ENCODE results near the gene SMCO1. TPM values are rescaled to one million over a fixed set of nuclear protein-coding genes. Genes with fewer than 3 reads are reported as not detected.

SMCO1 gene
- total and polyA plus RNA-seq, 2 donors (not counting 3 experiments of a cell fraction or from before 2014, with no cell fraction given) = not detected

DNA sequence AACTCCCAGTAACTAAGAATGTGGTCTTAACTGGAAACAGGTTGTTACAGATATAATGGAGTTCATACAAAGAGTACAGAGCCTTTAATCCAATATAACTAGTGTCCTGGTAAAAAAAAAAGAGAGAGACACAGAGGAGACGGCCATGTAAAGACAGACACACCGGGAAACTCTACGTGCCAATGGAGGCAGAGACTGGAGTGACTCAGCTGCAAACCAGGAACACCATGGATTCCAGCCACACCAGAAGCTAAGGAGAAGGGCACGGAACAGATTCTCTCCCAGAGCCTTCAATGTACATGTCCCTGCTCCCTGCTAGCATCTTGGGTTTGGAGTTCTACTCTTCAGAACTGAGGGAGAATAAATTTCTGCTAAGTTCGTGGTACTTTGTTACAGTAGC is 16.1 kb downstream of the SMCO1 start:
- no TSS peak for BruUV-seq (replicated peaks)
- TF ChIP-seq POLR2A (IDR thresholded peaks at IDR 0.05; ENCODE audit: low read depth, low read length) = no peak
- TF ChIP-seq FOS (IDR thresholded peaks at IDR 0.05; ENCODE audit: borderline replicate concordance, insufficient read depth, low read length) = no peak
- TF ChIP-seq EZH2 (IDR thresholded peaks at IDR 0.05; ENCODE audit: borderline replicate concordance, low read depth, low read length, severe bottlenecking) = no peak
- TF ChIP-seq POLR2AphosphoS5 (IDR thresholded peaks at IDR 0.05; ENCODE audit: insufficient read depth, low read depth, low read length) = no peak
- no peak for TF ChIP-seq MYC (IDR thresholded peaks at IDR 0.05; ENCODE audit: low read depth, low read length)
- TF ChIP-seq JUN (IDR thresholded peaks at IDR 0.05; ENCODE audit: borderline replicate concordance, insufficient read depth, insufficient read length, low read depth) = no peak
- TF ChIP-seq, protein P1, sequence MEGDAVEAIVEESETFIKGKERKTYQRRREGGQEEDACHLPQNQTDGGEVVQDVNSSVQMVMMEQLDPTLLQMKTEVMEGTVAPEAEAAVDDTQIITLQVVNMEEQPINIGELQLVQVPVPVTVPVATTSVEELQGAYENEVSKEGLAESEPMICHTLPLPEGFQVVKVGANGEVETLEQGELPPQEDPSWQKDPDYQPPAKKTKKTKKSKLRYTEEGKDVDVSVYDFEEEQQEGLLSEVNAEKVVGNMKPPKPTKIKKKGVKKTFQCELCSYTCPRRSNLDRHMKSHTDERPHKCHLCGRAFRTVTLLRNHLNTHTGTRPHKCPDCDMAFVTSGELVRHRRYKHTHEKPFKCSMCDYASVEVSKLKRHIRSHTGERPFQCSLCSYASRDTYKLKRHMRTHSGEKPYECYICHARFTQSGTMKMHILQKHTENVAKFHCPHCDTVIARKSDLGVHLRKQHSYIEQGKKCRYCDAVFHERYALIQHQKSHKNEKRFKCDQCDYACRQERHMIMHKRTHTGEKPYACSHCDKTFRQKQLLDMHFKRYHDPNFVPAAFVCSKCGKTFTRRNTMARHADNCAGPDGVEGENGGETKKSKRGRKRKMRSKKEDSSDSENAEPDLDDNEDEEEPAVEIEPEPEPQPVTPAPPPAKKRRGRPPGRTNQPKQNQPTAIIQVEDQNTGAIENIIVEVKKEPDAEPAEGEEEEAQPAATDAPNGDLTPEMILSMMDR (IDR thresholded peaks at IDR 0.05; ENCODE audit: extremely low read depth in 1 of 2, insufficient read depth in 1 of 2, low read depth in 1 of 2, low read length in 2 of 2) = no peak
- TF ChIP-seq, protein P2, sequence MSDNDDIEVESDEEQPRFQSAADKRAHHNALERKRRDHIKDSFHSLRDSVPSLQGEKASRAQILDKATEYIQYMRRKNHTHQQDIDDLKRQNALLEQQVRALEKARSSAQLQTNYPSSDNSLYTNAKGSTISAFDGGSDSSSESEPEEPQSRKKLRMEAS (IDR thresholded peaks at IDR 0.05; ENCODE audit: insufficient read depth, insufficient read length) = no peak
- TF ChIP-seq GATA2 (IDR thresholded peaks at IDR 0.05; ENCODE audit: insufficient read depth, insufficient read length, low read depth, low read length) = no peak
- dilution Hi-C loops (cut with MboI; ENCODE audit: extremely low pct_ligation_motif_present, low sequenced_read_pairs) (no loop called here), intact Hi-C loops (cut with micrococcal nuclease) (no loop called here)
- no peaks in the 10 kb centered on the region for H3K27me3 ChIP-seq (ENCODE audit: control insufficient read depth in 2 of 2, insufficient read depth in 2 of 2, low read length in 2 of 2)
- DNase-seq (ENCODE audit: low read depth, low spot score) (no peak), FAIRE-seq (peak; percentile 38)
- peaks cover 13% of the 10 kb centered on the region for H3K4me1 ChIP-seq (ENCODE audit: control insufficient read depth, extremely low read depth, insufficient read depth, low read length)
- peak overlapping the region; percentile 92 for H3K4me2 ChIP-seq (ENCODE audit: insufficient read depth, low read length)
- H3K9me1 ChIP-seq (replicated peaks; ENCODE audit: control insufficient read depth, extremely low read depth, insufficient read depth, low read length) = no peaks in the 10 kb centered on the region
- H3K79me2 ChIP-seq (ENCODE audit: control insufficient read depth, insufficient read depth, low read length) = peaks cover 86% of the 10 kb centered on the region
- H2AFZ ChIP-seq (ENCODE audit: low read depth, low read length) = no peak overlapping the region
- peaks cover 0 to 2% of the 10 kb centered on the region in 2 experiments for H3K36me3 ChIP-seq (ENCODE audit: control insufficient read depth in 2 of 2, extremely low read depth in 1 of 2, insufficient read depth in 2 of 2, low read length in 2 of 2)
- H3K9me3 ChIP-seq (replicated peaks; ENCODE audit: control insufficient read depth, insufficient read depth, low read length) = no peaks in the 10 kb centered on the region
- CTCF ChIA-PET = interaction anchor here (1.0 kb wide), 1 partner anchor 24 kb away, joined by 3 read pairs; no protein-coding TSS in a partner anchor
- no peak overlapping the region for H3K4me3 ChIP-seq (replicated peaks in 1 of 3; ENCODE audit: insufficient read depth in 1 of 3, low read depth in 1 of 3, low read length in 3 of 3)
- peaks cover 4% of the 10 kb centered on the region for H4K20me1 ChIP-seq (replicated peaks; ENCODE audit: control insufficient read depth, extremely low read depth, insufficient read depth, low read length)
- no peak overlapping the region for H3K9ac ChIP-seq (replicated peaks; ENCODE audit: extremely low read depth, insufficient read depth, low read length)
- peak overlapping the region; percentile 5 for H3K27ac ChIP-seq (ENCODE audit: insufficient read depth, low read depth, low read length)
- POLR2A ChIA-PET = interaction anchor here (0.6 kb wide), 1 partner anchor 434 kb away, joined by 3 read pairs; no protein-coding TSS in a partner anchor

Data from endothelial cell of umbilical vein (primary cell).